Measurements from ENCODE around the gene PATL1.

DNA sequence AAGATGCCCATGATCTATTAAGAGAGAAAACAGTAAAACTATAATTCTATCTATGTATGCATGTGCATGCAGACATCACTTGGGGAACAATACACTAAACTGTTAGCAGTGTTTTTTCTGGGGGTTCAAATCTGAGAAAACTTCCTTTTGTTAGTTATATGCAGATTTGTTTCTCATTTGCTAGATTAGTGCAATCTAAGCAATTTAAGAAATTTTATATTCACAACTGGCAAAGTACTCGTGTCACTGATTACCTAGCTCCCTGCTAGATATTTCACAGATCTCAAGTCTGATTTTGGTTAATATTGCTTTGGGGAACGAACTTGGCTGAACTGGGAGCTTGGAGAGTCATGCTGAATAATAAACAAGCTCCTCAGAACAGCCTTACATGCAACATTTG, 38.3 kb downstream of the PATL1 start:
- TF ChIP-seq CTCF (conservative IDR thresholded peaks at IDR 0.05; ENCODE audit: low read depth, low read length) (no peak), POLR2A (IDR thresholded peaks at IDR 0.05; ENCODE audit: low read depth, low read length) (no peak), SMC3 (IDR thresholded peaks at IDR 0.05; ENCODE audit: low read depth, low read length) (no peak), USF2 (IDR thresholded peaks at IDR 0.05; ENCODE audit: low read depth, low read length) (no peak), MAFK (IDR thresholded peaks at IDR 0.05; ENCODE audit: low read depth, low read length) (peak; percentile 22; the same call in 1 of the 2 replicates), CEBPB (IDR thresholded peaks at IDR 0.05; ENCODE audit: low read depth, low read length) (no peak), NFE2L2 (IDR thresholded peaks at IDR 0.05; ENCODE audit: low read depth, low read length) (no peak), MAZ (IDR thresholded peaks at IDR 0.05; ENCODE audit: borderline replicate concordance, low read depth, low read length) (no peak), RFX5 (IDR thresholded peaks at IDR 0.05; ENCODE audit: low read depth, low read length) (no peak), RAD21 (IDR thresholded peaks at IDR 0.05; ENCODE audit: low read length) (no peak), MXI1 (IDR thresholded peaks at IDR 0.05; ENCODE audit: borderline replicate concordance, low read depth, low read length) (no peak), BHLHE40 (IDR thresholded peaks at IDR 0.05; ENCODE audit: low read depth, low read length) (no peak)
- TF ChIP-seq, protein P1, sequence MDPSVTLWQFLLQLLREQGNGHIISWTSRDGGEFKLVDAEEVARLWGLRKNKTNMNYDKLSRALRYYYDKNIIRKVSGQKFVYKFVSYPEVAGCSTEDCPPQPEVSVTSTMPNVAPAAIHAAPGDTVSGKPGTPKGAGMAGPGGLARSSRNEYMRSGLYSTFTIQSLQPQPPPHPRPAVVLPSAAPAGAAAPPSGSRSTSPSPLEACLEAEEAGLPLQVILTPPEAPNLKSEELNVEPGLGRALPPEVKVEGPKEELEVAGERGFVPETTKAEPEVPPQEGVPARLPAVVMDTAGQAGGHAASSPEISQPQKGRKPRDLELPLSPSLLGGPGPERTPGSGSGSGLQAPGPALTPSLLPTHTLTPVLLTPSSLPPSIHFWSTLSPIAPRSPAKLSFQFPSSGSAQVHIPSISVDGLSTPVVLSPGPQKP (IDR thresholded peaks at IDR 0.05; ENCODE audit: borderline replicate concordance, low read depth, low read length), result no peak
